PC-3 (cell line): ENCODE data around the gene ATE1.

Experiments
- CTCF ChIP-seq: fragments of 300-600 bp; sonication (generic); conservative IDR thresholded peaks from 2 replicates; pipeline ENCODE4 v1.5.1; 2017; ENCODE audit warnings: antibody characterized with exemption, low read depth, mild to moderate bottlenecking, low read length
- EZH2 ChIP-seq: fragments of 300-600 bp; sonication (generic); IDR thresholded peaks from one replicate; pipeline ENCODE4 v1.6.1; 2017; ENCODE audit warnings: antibody characterized with exemption, mild to moderate bottlenecking, low read length; ENCODE audit not compliant: unreplicated experiment

DNA sequence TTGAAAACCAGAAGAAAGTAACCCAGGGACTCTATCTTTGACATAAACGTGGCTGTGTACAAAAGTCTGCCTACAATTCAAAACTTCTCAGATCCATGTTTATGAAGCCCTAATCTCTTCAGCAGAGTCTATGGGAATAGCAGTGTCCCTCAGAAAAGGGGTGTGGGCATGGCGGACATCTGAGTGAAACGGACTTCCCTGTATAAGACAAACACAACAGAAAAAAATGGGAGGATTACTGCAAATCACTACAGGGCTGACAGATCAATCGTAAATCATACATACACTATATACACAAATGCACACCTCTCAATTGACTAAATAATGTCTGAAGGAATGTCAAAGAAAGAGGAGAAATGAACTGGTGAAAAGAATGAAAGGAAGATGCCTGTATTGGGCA, 114.0 kb downstream of the ATE1 start:
- TF ChIP-seq CTCF = no peak
- no peak for TF ChIP-seq EZH2
